ENCODE measurements around the gene DCAF12.

DNA sequence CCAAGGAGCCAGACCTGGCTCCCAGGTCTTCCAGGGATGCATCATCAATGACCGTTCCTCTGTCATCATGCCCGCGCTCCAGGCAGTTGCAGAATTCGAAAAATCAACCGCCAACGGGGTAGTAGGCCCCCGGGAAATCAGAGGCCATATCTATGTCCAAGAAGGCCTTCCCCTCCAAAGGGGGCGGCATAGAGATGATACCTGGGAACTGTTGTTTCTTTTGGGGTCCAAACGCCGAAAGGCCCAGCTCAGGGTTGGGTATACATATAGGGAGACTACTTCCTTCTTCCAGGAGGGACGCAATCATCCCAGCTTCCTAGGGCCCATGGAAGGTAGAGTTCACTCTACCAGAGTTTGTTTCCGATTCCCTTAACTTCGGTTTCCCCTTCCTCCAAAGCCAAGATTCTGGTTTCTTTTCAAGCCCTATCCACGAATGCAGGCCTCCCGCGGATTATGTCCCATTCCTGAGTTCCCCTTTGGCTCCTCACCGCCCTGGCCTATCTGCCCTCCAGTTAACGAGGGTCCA is 754 bp downstream of the DCAF12 start:
- no peak for TF ChIP-seq POLR2A (IDR thresholded peaks at IDR 0.05)
- TF ChIP-seq, protein P1, sequence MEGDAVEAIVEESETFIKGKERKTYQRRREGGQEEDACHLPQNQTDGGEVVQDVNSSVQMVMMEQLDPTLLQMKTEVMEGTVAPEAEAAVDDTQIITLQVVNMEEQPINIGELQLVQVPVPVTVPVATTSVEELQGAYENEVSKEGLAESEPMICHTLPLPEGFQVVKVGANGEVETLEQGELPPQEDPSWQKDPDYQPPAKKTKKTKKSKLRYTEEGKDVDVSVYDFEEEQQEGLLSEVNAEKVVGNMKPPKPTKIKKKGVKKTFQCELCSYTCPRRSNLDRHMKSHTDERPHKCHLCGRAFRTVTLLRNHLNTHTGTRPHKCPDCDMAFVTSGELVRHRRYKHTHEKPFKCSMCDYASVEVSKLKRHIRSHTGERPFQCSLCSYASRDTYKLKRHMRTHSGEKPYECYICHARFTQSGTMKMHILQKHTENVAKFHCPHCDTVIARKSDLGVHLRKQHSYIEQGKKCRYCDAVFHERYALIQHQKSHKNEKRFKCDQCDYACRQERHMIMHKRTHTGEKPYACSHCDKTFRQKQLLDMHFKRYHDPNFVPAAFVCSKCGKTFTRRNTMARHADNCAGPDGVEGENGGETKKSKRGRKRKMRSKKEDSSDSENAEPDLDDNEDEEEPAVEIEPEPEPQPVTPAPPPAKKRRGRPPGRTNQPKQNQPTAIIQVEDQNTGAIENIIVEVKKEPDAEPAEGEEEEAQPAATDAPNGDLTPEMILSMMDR (IDR thresholded peaks at IDR 0.05): no peak

All from Peyer's patch (tissue), 4 donors.